Amniotic epithelial cell (primary cell): ENCODE data around the gene LRRC37A3.
"Not testable (repeated sequence)": the region's sequence is repeated elsewhere in the genome, so short reads cannot be mapped to it uniquely, and the experiment has no call there.

ENCODE experiments used
- DNase-seq: peaks from one replicate; pipeline ENCODE4 v3.0.0-alpha.2; 2010; ENCODE audit warnings: low read depth

The LRRC37A3 gene

GRCh38 chr17:64919289-64920025 is at the start of gene LRRC37A3:
Gene LRRC37A3, minus strand, starts transcription at chr17:64919478. Its CDS starts 22,221 bp downstream, at chr17:64897257.
- peak; percentile 78 for DNase-seq

- DNase-seq, result peak; percentile 54
Measured at GRCh38 chr17:64965873-64966287, 46.6 kb upstream of the LRRC37A3 start.

- not testable (repeated sequence) for DNase-seq
Measured at GRCh38 chr17:64965256-64965872, 46.1 kb upstream of the LRRC37A3 start.

- no peak for DNase-seq
Measured at GRCh38 chr17:64964796-64965195, 45.5 kb upstream of the LRRC37A3 start.

GRCh38 chr17:64963814-64964213 is 44.5 kb upstream of the LRRC37A3 start:
- DNase-seq, result not testable (repeated sequence)

GRCh38 chr17:64961563-64962378 is 42.5 kb upstream of the LRRC37A3 start:
- DNase-seq, result peak; percentile 47

GRCh38 chr17:64951877-64952276 is 32.6 kb upstream of the LRRC37A3 start:
- no peak for DNase-seq

GRCh38 chr17:64950871-64951270 is 31.6 kb upstream of the LRRC37A3 start:
- DNase-seq, result no peak

- no peak for DNase-seq
Measured at GRCh38 chr17:64947152-64947551, 27.9 kb upstream of the LRRC37A3 start.

- no peak for DNase-seq
Measured at GRCh38 chr17:64941761-64942160, 22.5 kb upstream of the LRRC37A3 start.

- DNase-seq, result no peak
Measured at GRCh38 chr17:64941045-64941444, 21.8 kb upstream of the LRRC37A3 start.

- DNase-seq, result no peak
Measured at GRCh38 chr17:64940055-64940454, 20.8 kb upstream of the LRRC37A3 start.

- DNase-seq, result peak; percentile 44
Measured at GRCh38 chr17:64938925-64939474, 19.7 kb upstream of the LRRC37A3 start.

GRCh38 chr17:64938290-64938689 is 19.0 kb upstream of the LRRC37A3 start:
- DNase-seq, result no peak

- DNase-seq, result no peak
Measured at GRCh38 chr17:64936117-64936516, 16.8 kb upstream of the LRRC37A3 start.

GRCh38 chr17:64934284-64934778 is 15.1 kb upstream of the LRRC37A3 start:
- not testable (repeated sequence) for DNase-seq

- DNase-seq, result not testable (repeated sequence)
Measured at GRCh38 chr17:64932850-64933249, 13.6 kb upstream of the LRRC37A3 start.

- DNase-seq, result not testable (repeated sequence)
Measured at GRCh38 chr17:64930374-64930773, 11.1 kb upstream of the LRRC37A3 start.

GRCh38 chr17:64929419-64930209 is 10.3 kb upstream of the LRRC37A3 start:
- DNase-seq, result not testable (repeated sequence)

GRCh38 chr17:64928701-64929100 is 9.4 kb upstream of the LRRC37A3 start:
- peak; percentile 69 for DNase-seq

GRCh38 chr17:64927444-64927843 is 8.2 kb upstream of the LRRC37A3 start:
- DNase-seq, result peak; percentile 60
